Sigmoid colon (tissue), 7 donors: Measurements from ENCODE around the gene GALP. TPM values are rescaled to one million over a fixed set of nuclear protein-coding genes. Genes with fewer than 3 reads are reported as not detected.
"Not testable (repeated sequence)": the region's sequence is repeated elsewhere in the genome, so short reads cannot be mapped to it uniquely, and the experiment has no call there.

Experiments used
- DNase-seq: peaks from one replicate; pipeline ENCODE4 v3.0.0-alpha.2; 2019
- H3K27ac ChIP-seq, 4 donors: fragments of 200-600 bp; sonication (generic); one replicate each; pipeline ENCODE4 v1.5.1; 2016 to 2019; ENCODE audit warnings: mild to moderate bottlenecking in 1 of 4
- H3K27me3 ChIP-seq, 3 donors: fragments of 200-600 bp; sonication (generic); one replicate each; pipeline ENCODE4 v1.5.1; 2019; ENCODE audit warnings: mild to moderate bottlenecking in 1 of 3
- H3K36me3 ChIP-seq, 4 donors: fragments of 200-600 bp; sonication (generic); one replicate each; pipeline ENCODE4 v1.5.1; 2016 to 2019
- H3K4me1 ChIP-seq, 4 donors: fragments of 200-600 bp; sonication (generic); one replicate each; pipeline ENCODE4 v1.5.1; 2017 to 2019
- H3K4me3 ChIP-seq, 4 donors: fragments of 200-600 bp; sonication (generic); one replicate each; pipeline ENCODE4 v1.5.1; 2017 to 2019; ENCODE audit warnings: mild to moderate bottlenecking in 2 of 4, moderate library complexity in 1 of 4
- H3K9me3 ChIP-seq, 4 donors: fragments of 200-600 bp in 3 of 4; sonication (generic) in 3 of 4; one replicate each; pipeline versions ENCODE4 v1.5.1 to v1.6.1; 2013 to 2019
- CTCF ChIP-seq, 4 experiments: fragments of 450-650 bp in 3 of 4; fragments of 200-600 bp in 1 of 4; IDR thresholded peaks; one replicate each; pipeline ENCODE4 v1.5.1; 2016 to 2019; ENCODE audit warnings: antibody characterized with exemption in 4 of 4, mild to moderate bottlenecking in 3 of 4, moderate library complexity in 2 of 4
- EP300 ChIP-seq, 4 donors: sonication (generic); formaldehyde crosslinking; IDR thresholded peaks; one replicate each; pipeline ENCODE4 v1.6.1; 2017; ENCODE audit warnings: antibody characterized with exemption in 4 of 4
- POLR2A ChIP-seq, 2 donors: fragments of 450-650 bp; IDR thresholded peaks; one replicate each; pipeline ENCODE4 v1.6.1; 2016; ENCODE audit warnings: antibody characterized with exemption in 2 of 2, mild to moderate bottlenecking in 2 of 2, moderate library complexity in 2 of 2
- POLR2AphosphoS5 ChIP-seq, 4 donors: sonication (generic); formaldehyde crosslinking; IDR thresholded peaks; one replicate each; pipeline ENCODE4 v1.6.1; 2017; ENCODE audit warnings: antibody characterized with exemption in 4 of 4
- WGBS, 2 donors: extraction: QIAGEN DNeasy Blood & Tissue Kit; methylation state at CpG; one replicate each; pipeline ENCODE4 v1.1.7; 2013; 5-methylcytosine and 5-hydroxymethylcytosine counted together
- intact Hi-C: fragments of 100-400 bp; cut with DNase I; formaldehyde crosslinking; loops from one replicate; pipeline ENCODE4 v1.15.1; 2023
- polyA plus RNA-seq, 3 donors: library from polyadenylated mRNA; stranded (reverse); fragments of 200-250 nt; gene quantifications; one replicate each; pipeline ENCODE4 v1.2.3, GENCODE V29; 2013
- total RNA-seq, 4 donors: library from RNA; depleted of rRNA; stranded (reverse); fragments of >200 nt; gene quantifications; one replicate each; pipeline ENCODE4 v1.1.0, GENCODE V29; 2016
- donor health status: healthy with polysubstance abuse.
- donor health status: Bipolar disorder and iron deficiency.
- donor health status: healthy.

GALP gene
- total and polyA plus RNA-seq, 7 donors, result not detected

GRCh38 chr19:56174086-56174485 is 1.7 kb upstream of the GALP start:
- intact Hi-C loops, result loop anchor here (10.0 kb wide), 1 partner anchor 171 kb away; no protein-coding TSS in a partner anchor
- TF ChIP-seq EP300 (IDR thresholded peaks at IDR 0.05) (no peak), POLR2A (IDR thresholded peaks at IDR 0.05) (no peak), POLR2AphosphoS5 (IDR thresholded peaks at IDR 0.05) (no peak), CTCF (IDR thresholded peaks at IDR 0.05) (no peak)
- Histone ChIP-seq H3K4me1 (no peaks in the 10 kb centered on the region), H3K4me3 (no peak overlapping the region), H3K27me3 (peaks cover 0 to 41% (median 6%) of the 10 kb centered on the region in 3 donors), H3K27ac (no peak overlapping the region), H3K36me3 (no peaks in the 10 kb centered on the region), H3K9me3 (no peaks in the 10 kb centered on the region)
- 33 to 36% methylated on average over 9 of the region's 9 CpGs for WGBS, 2 donors
- DNase-seq, result no peak

DNA sequence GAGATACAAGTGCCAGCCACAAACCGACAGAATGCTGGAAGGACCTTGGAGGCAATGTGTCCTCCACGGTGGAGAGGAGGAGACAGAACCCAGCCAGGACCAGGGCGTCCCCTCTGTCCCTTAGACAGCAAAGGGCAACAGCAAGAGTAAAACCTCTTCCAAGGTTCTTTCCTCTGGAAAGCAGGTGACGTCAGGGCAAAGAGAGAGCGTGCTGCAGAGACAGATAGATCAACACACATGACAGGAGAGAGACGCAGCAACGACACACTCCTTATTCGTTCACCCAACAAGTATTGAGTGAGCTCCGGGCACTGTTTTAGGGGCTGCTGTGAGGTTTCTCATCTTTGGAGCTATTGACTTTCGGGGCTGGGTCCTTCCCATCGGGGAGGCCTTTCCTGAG is 1.3 kb upstream of the GALP start:
- no peaks in the 10 kb centered on the region for H3K36me3 ChIP-seq
- H3K4me1 ChIP-seq, result no peaks in the 10 kb centered on the region
- peaks cover 0 to 41% (median 6%) of the 10 kb centered on the region in 3 donors for H3K27me3 ChIP-seq
- H3K9me3 ChIP-seq, result no peaks in the 10 kb centered on the region
- 16 to 55% methylated on average over 11 of the region's 11 CpGs for WGBS, 2 donors
- H3K27ac ChIP-seq, result no peak overlapping the region
- no peak overlapping the region for H3K4me3 ChIP-seq
- DNase-seq, result no peak
- intact Hi-C loops, result loop anchor here (10.0 kb wide), 1 partner anchor 170 kb away; no protein-coding TSS in a partner anchor
- TF ChIP-seq POLR2A (IDR thresholded peaks at IDR 0.05) (no peak), POLR2AphosphoS5 (IDR thresholded peaks at IDR 0.05) (no peak), CTCF (IDR thresholded peaks at IDR 0.05) (no peak), EP300 (IDR thresholded peaks at IDR 0.05) (no peak)

DNA sequence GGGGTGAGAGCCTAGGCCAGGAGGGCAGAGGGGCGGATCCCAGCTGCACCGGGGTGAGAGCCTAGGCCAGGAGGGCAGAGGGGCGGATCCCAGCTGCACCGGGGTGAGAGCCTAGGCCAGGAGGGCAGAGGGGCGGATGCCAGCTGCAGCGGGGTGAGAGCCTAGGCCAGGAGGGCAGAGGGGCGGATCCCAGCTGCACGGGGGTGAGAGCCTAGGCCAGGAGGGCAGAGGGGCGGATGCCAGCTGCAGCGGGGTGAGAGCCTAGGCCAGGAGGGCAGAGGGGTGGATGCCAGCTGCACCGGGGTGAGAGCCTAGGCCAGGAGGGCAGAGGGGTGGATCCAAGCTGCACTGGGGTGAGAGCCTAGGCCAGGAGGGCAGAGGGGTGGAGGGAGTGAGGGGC is 502 bp downstream of the GALP start:
- not testable (repeated sequence) for H3K36me3 ChIP-seq, H3K9me3 ChIP-seq, DNase-seq, H3K4me3 ChIP-seq, H3K4me1 ChIP-seq, H3K27ac ChIP-seq
- peaks cover 0 to 41% (median 6%) of the 10 kb centered on the region in 3 donors for H3K27me3 ChIP-seq
- 50 to 76% methylated on average over 10 to 11 of the region's 11 CpGs for WGBS, 2 donors
- intact Hi-C loops, result loop anchor here (10.0 kb wide), 1 partner anchor 168 kb away; no protein-coding TSS in a partner anchor

DNA sequence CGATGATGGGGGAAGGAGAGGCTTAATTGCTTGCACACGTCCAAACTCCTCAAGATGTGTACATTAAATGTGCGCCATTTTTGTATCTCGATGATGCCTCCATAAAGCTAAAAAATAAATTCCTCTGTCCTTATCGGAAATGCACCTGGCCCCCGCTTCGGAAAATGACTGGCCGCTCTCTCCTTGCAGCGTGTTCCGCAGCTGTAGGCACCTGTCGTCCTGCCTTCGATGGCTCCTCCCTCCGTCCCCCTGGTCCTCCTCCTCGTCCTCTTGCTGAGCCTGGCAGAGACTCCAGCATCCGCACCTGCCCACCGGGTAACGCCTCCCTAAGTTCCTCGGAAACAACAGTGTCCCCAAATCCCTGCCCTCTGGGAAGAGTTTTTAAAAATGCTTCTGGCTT is 1.1 kb downstream of the GALP start:
- intact Hi-C loops, result loop anchor here (10.0 kb wide), 1 partner anchor 168 kb away; no protein-coding TSS in a partner anchor
- TF ChIP-seq CTCF (IDR thresholded peaks at IDR 0.05) (no peak), EP300 (IDR thresholded peaks at IDR 0.05) (no peak), POLR2AphosphoS5 (IDR thresholded peaks at IDR 0.05) (no peak), POLR2A (IDR thresholded peaks at IDR 0.05) (no peak)
- no peak overlapping the region for H3K27ac ChIP-seq
- no peaks in the 10 kb centered on the region for H3K36me3 ChIP-seq
- peaks cover 0 to 43% (median 6%) of the 10 kb centered on the region in 3 donors for H3K27me3 ChIP-seq
- no peaks in the 10 kb centered on the region for H3K9me3 ChIP-seq
- H3K4me1 ChIP-seq, result no peaks in the 10 kb centered on the region
- DNase-seq, result no peak
- WGBS, 2 donors, result 77 to 84% methylated on average over 18 of the region's 18 CpGs
- no peak overlapping the region for H3K4me3 ChIP-seq

GRCh38 chr19:56177564-56178243 is 1.9 kb downstream of the GALP start:
- DNase-seq, result no peak
- no peak for TF ChIP-seq EP300 (IDR thresholded peaks at IDR 0.05)
- no peak for TF ChIP-seq POLR2A (IDR thresholded peaks at IDR 0.05)
- TF ChIP-seq POLR2AphosphoS5 (IDR thresholded peaks at IDR 0.05), result no peak
- no peak for TF ChIP-seq CTCF (IDR thresholded peaks at IDR 0.05)
- peaks cover 0 to 46% (median 6%) of the 10 kb centered on the region in 3 donors for H3K27me3 ChIP-seq
- no peaks in the 10 kb centered on the region for H3K36me3 ChIP-seq
- intact Hi-C loops, result loop anchor here (10.0 kb wide), 1 partner anchor 167 kb away; no protein-coding TSS in a partner anchor
- no peak overlapping the region for H3K4me3 ChIP-seq
- H3K9me3 ChIP-seq, result no peaks in the 10 kb centered on the region
- H3K4me1 ChIP-seq, result no peaks in the 10 kb centered on the region
- WGBS, 2 donors, result 41 to 57% methylated on average over 11 of the region's 11 CpGs
- no peak overlapping the region for H3K27ac ChIP-seq
